HCT116 (cell line): ENCODE data around the gene SPDEF. TPM values are rescaled to one million over a fixed set of nuclear protein-coding genes. Genes with fewer than 3 reads are reported as not detected.

Source experiments
- ATAC-seq: fragments of 200-7000 bp; cut with Tn5 transposase; 2 replicates; pipeline ENCODE4 v1.9.1; 2020; ENCODE audit warnings: mild to moderate bottlenecking, moderate library complexity
- BruUV-seq: library from RNA; stranded (reverse); fragments of 400-500 nt; replicated peaks from 2 replicates; lab custom pipeline; 2021; lab: Mats Ljungman, UMichigan
- CTCF ChIA-PET: fragments of 300-600 bp; sonication (Branson Sonifier 250); formaldehyde crosslinking; loops from one replicate; lab custom pipeline; 2021; ENCODE audit warnings: antibody characterized with exemption; lab: Charles Lee
- POLR2A ChIA-PET: fragments of 300-600, 350-600 bp; sonication (Branson Sonifier 250); formaldehyde crosslinking; loops from one replicate; lab custom pipeline; 2021; ENCODE audit warnings: antibody characterized with exemption; lab: Charles Lee
- RAD21 ChIA-PET, 2 experiments: fragments of 300-600 bp; sonication (Branson Sonifier 250); formaldehyde crosslinking; loops; one replicate each; lab custom pipeline; 2023; ENCODE audit warnings: low total read pairs in 2 of 2; ENCODE audit not compliant: uncharacterized antibody in 2 of 2, unreplicated experiment in 2 of 2, low non-redundant PET in 1 of 2; lab: Charles Lee
- DNase-seq: peaks from one replicate; pipeline ENCODE4 v3.0.0-alpha.2; 2010; ENCODE audit warnings: low read depth, low spot score
- H2AFZ ChIP-seq: fragments of 200-600 bp; shearing (Covaris generic), sonication (generic); 2 replicates; pipeline ENCODE4 v1.6.1; 2017; ENCODE audit warnings: low read depth, mixed run types, mixed read lengths, antibody characterized with exemption, low read length; ENCODE audit not compliant: poor library complexity, severe bottlenecking
- H3K27ac ChIP-seq: 2 replicates; pipeline ENCODE4 v1.5.1; 2012; ENCODE audit warnings: low read depth, low read length
- H3K27me3 ChIP-seq: fragments of 200-600 bp; sonication (generic); 2 replicates; pipeline ENCODE4 v1.6.1; 2016; ENCODE audit warnings: mixed run types, low read length, mixed read lengths; ENCODE audit not compliant: insufficient read depth
- H3K36me3 ChIP-seq, 2 experiments: fragments of 200-500 bp in 1 of 2; fragments of 200-600 bp in 1 of 2; sonication (Bioruptor generic) in 1 of 2; sonication (generic) in 1 of 2; 2 replicates each; pipeline versions ENCODE4 v1.5.1 to v1.6.1; 2014 to 2016; ENCODE audit warnings: low read length in 2 of 2, inconsistent platforms in 1 of 2, mixed read lengths in 1 of 2, mixed run types in 1 of 2; ENCODE audit not compliant: insufficient read depth in 2 of 2, control insufficient read depth in 1 of 2
- H3K4me1 ChIP-seq, 2 experiments: fragments of 200-600 bp in 1 of 2; sonication (generic) in 1 of 2; 2 replicates each; pipeline versions ENCODE4 v1.5.1 to v1.6.1; 2012 to 2017; ENCODE audit warnings: low read length in 2 of 2, inconsistent platforms in 1 of 2, mild to moderate bottlenecking in 1 of 2, mixed read lengths in 1 of 2, mixed run types in 1 of 2, moderate library complexity in 1 of 2; ENCODE audit not compliant: insufficient read depth in 2 of 2, control insufficient read depth in 1 of 2
- H3K4me2 ChIP-seq: fragments of 200-600 bp; sonication (generic); 2 replicates; pipeline ENCODE4 v1.6.1; 2017; ENCODE audit warnings: mixed run types, low read length, mixed read lengths
- H3K4me3 ChIP-seq, 2 experiments: fragments of 200-600 bp in 1 of 2; sonication (generic) in 1 of 2; replicated peaks in 1 of 2; 2 replicates each; pipeline ENCODE4 v1.5.1; 2011 to 2016; ENCODE audit warnings: low read length in 2 of 2, control low read depth in 1 of 2, low read depth in 1 of 2, mild to moderate bottlenecking in 1 of 2, mixed read lengths in 1 of 2, mixed run types in 1 of 2
- H3K79me2 ChIP-seq: fragments of 200-600 bp; sonication (generic); 2 replicates; pipeline ENCODE4 v1.6.1; 2017; ENCODE audit warnings: mild to moderate bottlenecking, mixed run types, low read length, moderate library complexity, mixed read lengths; ENCODE audit not compliant: insufficient read depth
- H3K9ac ChIP-seq: fragments of 200-600 bp; sonication (generic); 2 replicates; pipeline ENCODE4 v1.6.1; 2016; ENCODE audit warnings: low read length, mixed read lengths
- H3K9me2 ChIP-seq: fragments of 200-600 bp; sonication (generic), shearing (Covaris generic); 2 replicates; pipeline ENCODE4 v1.6.1; 2017; ENCODE audit warnings: mixed run types, mild to moderate bottlenecking, moderate library complexity; ENCODE audit not compliant: insufficient read depth
- H3K9me3 ChIP-seq, 2 experiments: fragments of 200-500 bp in 1 of 2; fragments of 200-600 bp in 1 of 2; sonication (Bioruptor generic) in 1 of 2; sonication (generic) in 1 of 2; 2 replicates each; pipeline ENCODE4 v1.6.1; 2014 to 2017; ENCODE audit warnings: low read length in 2 of 2, mixed read lengths in 2 of 2, inconsistent platforms in 1 of 2, low read depth in 1 of 2, mild to moderate bottlenecking in 1 of 2, mixed run types in 1 of 2, moderate library complexity in 1 of 2; ENCODE audit not compliant: control insufficient read depth in 1 of 2, insufficient read depth in 1 of 2
- H4K20me1 ChIP-seq: fragments of 200-600 bp; sonication (generic), shearing (Covaris generic); 2 replicates; pipeline ENCODE4 v1.6.1; 2017; ENCODE audit warnings: mixed run types, mild to moderate bottlenecking, moderate library complexity; ENCODE audit not compliant: insufficient read depth
- ATF3 ChIP-seq: IDR thresholded peaks from 2 replicates; pipeline ENCODE4 v1.6.1; 2012
- CBX3 ChIP-seq: IDR thresholded peaks from 2 replicates; pipeline ENCODE4 v1.6.1; 2012; ENCODE audit warnings: low read depth
- EGR1 ChIP-seq: IDR thresholded peaks from 2 replicates; pipeline ENCODE4 v1.6.1; 2012; ENCODE audit warnings: low read depth
- ELF1 ChIP-seq: IDR thresholded peaks from 2 replicates; pipeline ENCODE4 v1.6.1; 2012; ENCODE audit warnings: low read depth, borderline replicate concordance
- EZH2phosphoT487 ChIP-seq: fragments of 200-600 bp; IDR thresholded peaks from 2 replicates; pipeline ENCODE4 v1.6.1; 2018; ENCODE audit warnings: antibody characterized with exemption, borderline replicate concordance
- FOSL1 ChIP-seq: IDR thresholded peaks from 2 replicates; pipeline ENCODE4 v1.6.1; 2012; ENCODE audit warnings: low read depth
- JUND ChIP-seq: IDR thresholded peaks from 2 replicates; pipeline ENCODE4 v1.6.1; 2012
- POLR2A ChIP-seq: IDR thresholded peaks from 2 replicates; pipeline ENCODE4 v1.7.0; 2011; ENCODE audit warnings: borderline replicate concordance; ENCODE audit not compliant: insufficient read depth, insufficient read length; ENCODE audit errors: extremely low read depth
- POLR2AphosphoS5 ChIP-seq: IDR thresholded peaks from 2 replicates; pipeline ENCODE4 v1.6.1; 2011; ENCODE audit warnings: mild to moderate bottlenecking, low read depth, low read length, moderate library complexity
- SP1 ChIP-seq: IDR thresholded peaks from 2 replicates; pipeline ENCODE4 v1.6.1; 2012; ENCODE audit warnings: low read depth
- TCF7L2 ChIP-seq: IDR thresholded peaks from 2 replicates; pipeline ENCODE4 v1.7.0; 2011; ENCODE audit warnings: borderline replicate concordance, inconsistent platforms; ENCODE audit not compliant: insufficient read depth, insufficient read length; ENCODE audit errors: extremely low read depth
- YY1 ChIP-seq: IDR thresholded peaks from 2 replicates; pipeline ENCODE4 v1.6.1; 2011; ENCODE audit warnings: low read length, low read depth, moderate library complexity, mild to moderate bottlenecking; ENCODE audit not compliant: insufficient replicate concordance; ENCODE audit errors: extremely low read depth
- ZBTB33 ChIP-seq: IDR thresholded peaks from 2 replicates; pipeline ENCODE4 v1.6.1; 2011; ENCODE audit warnings: mild to moderate bottlenecking, low read length, moderate library complexity; ENCODE audit not compliant: insufficient replicate concordance; ENCODE audit errors: extremely low read depth
- ZFX ChIP-seq: fragments of 450-650 bp; IDR thresholded peaks from 2 replicates; pipeline ENCODE4 v1.6.1; 2017
- intact Hi-C: fragments of 100-400 bp; cut with micrococcal nuclease; formaldehyde crosslinking; loops from 2 replicates; pipeline ENCODE4 v1.10.0; 2022
- total RNA-seq: library from RNA; stranded (reverse); gene quantifications from one replicate; pipeline ENCODE4 v1.2.1, GENCODE V29; 2021; ENCODE audit not compliant: unreplicated experiment
- TF ChIP-seq, protein P1 (sequence below), 3 experiments: fragments of 200-600 bp in 1 of 3; sonication (generic) in 1 of 3; IDR thresholded peaks in 2 of 3; conservative IDR thresholded peaks in 1 of 3; 2 replicates each; pipeline ENCODE4 v1.5.1; 2012 to 2017; ENCODE audit warnings: low read depth in 2 of 3, low read length in 2 of 3, antibody characterized with exemption in 1 of 3, borderline replicate concordance in 1 of 3, control low read depth in 1 of 3, mild to moderate bottlenecking in 1 of 3, mixed read lengths in 1 of 3, mixed run types in 1 of 3, moderate library complexity in 1 of 3; ENCODE audit not compliant: insufficient read depth in 1 of 3

SPDEF gene
- total RNA-seq, 1 experiment from 2014 or later, result 0.39 TPM

- Histone ChIP-seq H3K9me2 (no peaks in the 10 kb centered on the region), H3K9me3 (no peaks in the 10 kb centered on the region), H2AFZ (no peak overlapping the region), H3K79me2 (no peaks in the 10 kb centered on the region), H3K36me3 (no peaks in the 10 kb centered on the region), H3K4me2 (no peak overlapping the region), H3K4me1 (no peaks in the 10 kb centered on the region), H3K27me3 (no peaks in the 10 kb centered on the region), H3K4me3 (no peak overlapping the region), H3K9ac (no peak overlapping the region), H3K27ac (no peak overlapping the region), H4K20me1 (no peaks in the 10 kb centered on the region)
- POLR2A ChIA-PET, result no interaction called here
- TF ChIP-seq, protein P1, sequence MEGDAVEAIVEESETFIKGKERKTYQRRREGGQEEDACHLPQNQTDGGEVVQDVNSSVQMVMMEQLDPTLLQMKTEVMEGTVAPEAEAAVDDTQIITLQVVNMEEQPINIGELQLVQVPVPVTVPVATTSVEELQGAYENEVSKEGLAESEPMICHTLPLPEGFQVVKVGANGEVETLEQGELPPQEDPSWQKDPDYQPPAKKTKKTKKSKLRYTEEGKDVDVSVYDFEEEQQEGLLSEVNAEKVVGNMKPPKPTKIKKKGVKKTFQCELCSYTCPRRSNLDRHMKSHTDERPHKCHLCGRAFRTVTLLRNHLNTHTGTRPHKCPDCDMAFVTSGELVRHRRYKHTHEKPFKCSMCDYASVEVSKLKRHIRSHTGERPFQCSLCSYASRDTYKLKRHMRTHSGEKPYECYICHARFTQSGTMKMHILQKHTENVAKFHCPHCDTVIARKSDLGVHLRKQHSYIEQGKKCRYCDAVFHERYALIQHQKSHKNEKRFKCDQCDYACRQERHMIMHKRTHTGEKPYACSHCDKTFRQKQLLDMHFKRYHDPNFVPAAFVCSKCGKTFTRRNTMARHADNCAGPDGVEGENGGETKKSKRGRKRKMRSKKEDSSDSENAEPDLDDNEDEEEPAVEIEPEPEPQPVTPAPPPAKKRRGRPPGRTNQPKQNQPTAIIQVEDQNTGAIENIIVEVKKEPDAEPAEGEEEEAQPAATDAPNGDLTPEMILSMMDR (IDR thresholded peaks at IDR 0.05 in 2 of 3, conservative IDR thresholded peaks at IDR 0.05 in 1 of 3; ENCODE audit: borderline replicate concordance in 1 of 3, insufficient read depth in 1 of 3, low read depth in 2 of 3, low read length in 2 of 3), result no peak
- TF ChIP-seq JUND, result no peak
- TF ChIP-seq SP1, result no peak
- TF ChIP-seq POLR2A, result no peak
- no peak for TF ChIP-seq EGR1
- TF ChIP-seq POLR2AphosphoS5, result no peak
- TF ChIP-seq YY1, result no peak
- TF ChIP-seq ELF1, result no peak
- TF ChIP-seq FOSL1, result no peak
- TF ChIP-seq TCF7L2, result no peak
- TF ChIP-seq EZH2phosphoT487, result no peak
- no peak for TF ChIP-seq ZBTB33
- no peak for TF ChIP-seq CBX3
- no peak for TF ChIP-seq ATF3
- TF ChIP-seq ZFX, result no peak
- DNase-seq, result no peak
- RAD21 ChIA-PET, result no interaction called here
- CTCF ChIA-PET, result no interaction called here
- intact Hi-C loops, result no loop called here
- BruUV-seq, result no TSS peak
- no peak for ATAC-seq
Measured at GRCh38 chr6:34515473-34516387, 40.4 kb downstream of the SPDEF start.
